ENCODE data around the gene SKAP1. TPM values are rescaled to one million over a fixed set of nuclear protein-coding genes. Genes with fewer than 3 reads are reported as not detected.

The SKAP1 gene
- total RNA-seq, 6 donors from 2014 or later, result 1.9 to 5.3 (median 3.9) TPM

GRCh38 chr17:48472411-48473281 lies 42.6 kb upstream of the SKAP1 start:
- 36 to 48% methylated on average over 6 of the region's 6 CpGs for WGBS, 2 donors
- no peak for ATAC-seq (ENCODE audit: low FRiP score in 2 of 2)
- DNase-seq, result no peak
- TF ChIP-seq POLR2A (IDR thresholded peaks at IDR 0.05), result no peak
- TF ChIP-seq EP300 (IDR thresholded peaks at IDR 0.05), result no peak
- TF ChIP-seq CTCF (IDR thresholded peaks at IDR 0.05), result no peak
- no peak for TF ChIP-seq POLR2AphosphoS5 (IDR thresholded peaks at IDR 0.05)
- H3K36me3 ChIP-seq, result no peaks in the 10 kb centered on the region
- H3K4me3 ChIP-seq, result no peak overlapping the region
- H3K27me3 ChIP-seq, result peaks cover 0 to 4% (median 0%) of the 10 kb centered on the region in 4 donors
- H3K9me3 ChIP-seq, result no peaks in the 10 kb centered on the region
- no peaks in the 10 kb centered on the region for H3K4me1 ChIP-seq
- no peak overlapping the region for H3K27ac ChIP-seq

GRCh38 chr17:48471817-48472410 lies 41.9 kb upstream of the SKAP1 start:
- WGBS, 2 donors, result 51 to 60% methylated on average over 8 of the region's 8 CpGs
- no peak overlapping the region for H3K4me3 ChIP-seq

GRCh38 chr17:48470388-48471034 lies 40.5 kb upstream of the SKAP1 start:
- Histone ChIP-seq H3K36me3 (no peaks in the 10 kb centered on the region), H3K27ac (no peak overlapping the region), H3K4me3 (no peak overlapping the region), H3K27me3 (peaks cover 0 to 4% (median 0%) of the 10 kb centered on the region in 4 donors), H3K9me3 (no peaks in the 10 kb centered on the region), H3K4me1 (no peaks in the 10 kb centered on the region)
- TF ChIP-seq CTCF (IDR thresholded peaks at IDR 0.05) (no peak), POLR2AphosphoS5 (IDR thresholded peaks at IDR 0.05) (no peak), EP300 (IDR thresholded peaks at IDR 0.05) (no peak), POLR2A (IDR thresholded peaks at IDR 0.05) (no peak)
- no peak for ATAC-seq (ENCODE audit: low FRiP score in 2 of 2)
- no peak for DNase-seq
- WGBS, 2 donors, result 33 to 50% methylated on average over 5 to 6 of the region's 6 CpGs

More at GRCh38 chr17:48471817-48472410, 41.9 kb upstream of the SKAP1 start:
- DNase-seq (no peak), ATAC-seq (ENCODE audit: low FRiP score in 2 of 2) (no peak)
- no peak overlapping the region for H3K27ac ChIP-seq
- no peaks in the 10 kb centered on the region for H3K9me3 ChIP-seq
- H3K36me3 ChIP-seq, result no peaks in the 10 kb centered on the region
- no peaks in the 10 kb centered on the region for H3K4me1 ChIP-seq
- H3K27me3 ChIP-seq, result peaks cover 0 to 4% (median 0%) of the 10 kb centered on the region in 4 donors
- TF ChIP-seq EP300 (IDR thresholded peaks at IDR 0.05) (no peak), POLR2A (IDR thresholded peaks at IDR 0.05) (no peak), POLR2AphosphoS5 (IDR thresholded peaks at IDR 0.05) (no peak), CTCF (IDR thresholded peaks at IDR 0.05) (no peak)

DNA sequence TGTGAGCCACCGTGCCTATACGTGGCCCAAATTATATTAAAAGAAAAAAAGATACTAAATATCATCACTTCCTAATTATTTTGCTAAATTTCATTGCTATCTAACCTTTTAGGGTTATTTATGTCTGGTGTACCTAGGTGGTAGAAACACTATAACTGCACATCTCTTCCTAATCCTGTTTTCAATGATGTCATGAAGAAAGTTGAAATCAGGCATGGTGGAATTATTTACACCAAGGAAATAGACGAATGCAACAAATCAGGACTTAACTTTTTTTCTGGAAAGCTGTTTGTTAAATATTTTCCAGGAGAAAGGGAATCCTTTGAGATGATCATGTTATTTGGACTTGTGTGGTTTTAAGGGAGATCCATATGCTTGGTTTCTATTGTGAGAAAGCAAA lies 39.2 kb upstream of the SKAP1 start:
- Histone ChIP-seq H3K27me3 (peaks cover 0 to 8% (median 0%) of the 10 kb centered on the region in 4 donors), H3K27ac (no peak overlapping the region), H3K4me1 (no peaks in the 10 kb centered on the region), H3K4me3 (no peak overlapping the region), H3K36me3 (no peaks in the 10 kb centered on the region), H3K9me3 (no peaks in the 10 kb centered on the region)
- WGBS, 2 donors, result 82 to 94% methylated on average over 3 of the region's 3 CpGs
- no peak for ATAC-seq (ENCODE audit: low FRiP score in 2 of 2)
- TF ChIP-seq POLR2A (IDR thresholded peaks at IDR 0.05) (no peak), CTCF (IDR thresholded peaks at IDR 0.05) (no peak), POLR2AphosphoS5 (IDR thresholded peaks at IDR 0.05) (no peak), EP300 (IDR thresholded peaks at IDR 0.05) (no peak)
- DNase-seq, result no peak

Data from upper lobe of left lung (tissue), 6 donors.